ENCODE measurements around the gene MID1IP1.

MID1IP1 gene

DNA sequence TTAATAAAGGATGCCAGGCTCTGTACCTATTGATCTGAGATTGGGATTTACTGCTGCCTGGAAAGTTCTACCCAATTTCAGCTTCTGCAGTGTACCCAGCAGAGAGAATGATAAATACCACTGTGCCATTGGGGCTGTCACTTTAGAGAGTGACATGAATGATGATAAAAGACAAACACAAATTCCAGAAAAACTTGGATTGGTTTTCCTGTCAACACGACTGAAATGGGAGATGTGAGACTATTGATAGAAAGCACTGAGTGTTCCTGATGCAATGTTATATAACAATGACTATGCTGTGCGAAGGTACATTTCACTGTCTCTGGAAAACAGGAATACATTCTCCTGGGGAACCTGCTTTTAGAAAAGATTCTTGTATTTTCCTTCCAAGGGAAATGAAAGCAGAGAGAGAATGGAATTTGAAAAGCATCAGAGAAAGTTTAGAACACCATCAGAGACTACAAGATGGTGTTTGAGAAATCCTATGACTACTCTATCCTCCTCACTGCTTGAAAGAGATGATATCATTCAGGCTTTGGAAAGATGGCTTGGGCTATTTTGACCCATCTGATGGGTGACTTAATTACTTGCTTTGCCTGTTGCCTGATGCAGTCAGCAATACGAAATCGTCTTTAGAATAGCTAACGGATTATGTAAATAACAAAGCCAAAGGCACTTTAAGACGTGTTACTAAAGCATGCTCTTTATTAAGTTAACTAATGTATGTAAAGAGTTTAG lies 49.7 kb downstream of the MID1IP1 start:
- Histone ChIP-seq H3K4me1 (ENCODE audit: low read length) (no peaks in the 10 kb centered on the region), H3K79me2 (ENCODE audit: low read length) (no peaks in the 10 kb centered on the region), H3K27me3 (ENCODE audit: low read depth, low read length) (no peaks in the 10 kb centered on the region), H3K4me2 (ENCODE audit: low read length) (no peak overlapping the region), H3K36me3 (replicated peaks; ENCODE audit: low read depth, low read length) (no peaks in the 10 kb centered on the region), H3K4me3 (ENCODE audit: low read length) (no peak overlapping the region), H4K20me1 (ENCODE audit: insufficient read depth, low read length) (no peaks in the 10 kb centered on the region), H3K9me3 (ENCODE audit: insufficient read depth, low read length) (no peaks in the 10 kb centered on the region), H3K27ac (ENCODE audit: low read length) (no peak overlapping the region), H3K9ac (ENCODE audit: low read length) (no peak overlapping the region), H2AFZ (ENCODE audit: low read depth, low read length) (no peak overlapping the region)
- TF ChIP-seq CTCF (IDR thresholded peaks at IDR 0.05; ENCODE audit: low read depth, low read length) (no peak), EZH2phosphoT487 (IDR thresholded peaks at IDR 0.05; ENCODE audit: low read depth) (no peak)

GRCh38 chrX:38854305-38854704 lies 53.0 kb downstream of the MID1IP1 start:
- Histone ChIP-seq H3K36me3 (replicated peaks; ENCODE audit: low read depth, low read length) (no peaks in the 10 kb centered on the region), H3K9ac (ENCODE audit: low read length) (no peak overlapping the region), H3K27me3 (ENCODE audit: low read depth, low read length) (no peaks in the 10 kb centered on the region), H3K9me3 (ENCODE audit: insufficient read depth, low read length) (no peaks in the 10 kb centered on the region), H2AFZ (ENCODE audit: low read depth, low read length) (no peak overlapping the region), H3K4me1 (ENCODE audit: low read length) (no peaks in the 10 kb centered on the region), H3K4me2 (ENCODE audit: low read length) (no peak overlapping the region), H3K27ac (ENCODE audit: low read length) (no peak overlapping the region), H3K79me2 (ENCODE audit: low read length) (no peaks in the 10 kb centered on the region), H3K4me3 (ENCODE audit: low read length) (no peak overlapping the region), H4K20me1 (ENCODE audit: insufficient read depth, low read length) (no peaks in the 10 kb centered on the region)
- TF ChIP-seq CTCF (IDR thresholded peaks at IDR 0.05; ENCODE audit: low read depth, low read length) (no peak), EZH2phosphoT487 (IDR thresholded peaks at IDR 0.05; ENCODE audit: low read depth) (no peak)
